ENCODE data around the gene DPF3. TPM values are rescaled to one million over a fixed set of nuclear protein-coding genes. Genes with fewer than 3 reads are reported as not detected.

DPF3 gene
- total RNA-seq, 1 donor from 2014 or later = 4.3 TPM

DNA sequence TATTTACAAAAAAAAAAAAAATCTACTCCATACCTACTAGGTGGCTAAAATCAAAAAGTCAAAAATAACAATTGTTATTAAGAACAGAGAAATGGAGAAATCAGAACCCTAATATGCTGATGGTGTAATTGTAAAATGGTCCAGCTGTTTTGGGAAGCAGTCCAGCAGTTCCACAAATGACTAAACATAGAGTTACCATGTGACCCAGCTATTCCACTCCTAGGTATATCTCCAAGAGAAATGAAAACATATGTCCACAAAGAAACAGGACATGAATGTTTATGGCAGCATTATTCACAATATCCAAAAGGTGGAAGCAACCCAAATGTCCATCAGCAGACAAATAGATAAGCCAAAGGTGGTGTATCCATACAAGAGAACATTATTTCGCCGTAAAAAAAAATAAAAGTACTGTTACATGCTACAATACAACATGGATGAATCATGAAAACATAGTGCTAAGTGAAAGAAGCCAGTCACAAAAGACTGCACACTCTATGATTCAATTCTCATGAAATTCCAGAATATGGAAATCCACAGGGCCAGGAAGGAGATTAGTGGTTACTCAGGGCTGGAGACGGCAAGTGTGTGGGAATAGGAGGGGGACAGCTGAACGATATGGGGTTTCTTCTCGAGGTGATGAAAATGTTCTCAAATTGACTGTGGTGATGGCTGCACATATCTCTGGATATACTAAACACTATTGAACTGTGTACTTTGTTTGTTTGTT, 9.1 kb upstream of the DPF3 start:
- H3K4me1 Mint-ChIP-seq (ENCODE audit: low read depth) = peaks cover 28% of the 10 kb centered on the region
- H3K4me3 Mint-ChIP-seq = no peak overlapping the region
- H3K9me3 Mint-ChIP-seq = no peaks in the 10 kb centered on the region
- no peaks in the 10 kb centered on the region for H3K36me3 Mint-ChIP-seq (ENCODE audit: low read depth)
- H3K27ac Mint-ChIP-seq = no peak overlapping the region
- DNase-seq (ENCODE audit: low spot score) = no peak
- H3K27me3 Mint-ChIP-seq (ENCODE audit: insufficient read depth) = peaks cover 12% of the 10 kb centered on the region
- intact Hi-C loops (cut with micrococcal nuclease) = no loop called here

DNA sequence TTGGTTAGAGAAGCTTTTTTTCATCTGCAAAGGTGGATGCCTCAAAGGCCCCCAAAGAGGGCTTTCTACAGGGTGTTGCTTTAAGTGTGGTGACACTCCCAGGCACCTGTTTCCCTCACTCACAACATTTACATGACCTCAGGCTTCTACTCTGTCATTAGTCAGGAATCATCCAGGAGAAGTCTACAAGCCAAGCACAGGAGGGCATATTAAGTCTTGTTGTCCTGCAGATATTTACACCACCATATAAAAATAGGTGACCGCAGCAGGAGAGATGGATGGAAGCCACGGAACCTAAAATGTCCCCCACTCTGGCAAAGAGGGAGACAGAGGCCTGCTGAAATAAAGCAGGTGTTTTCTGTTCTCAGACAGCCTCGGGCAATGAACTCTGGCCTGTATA, 7.5 kb upstream of the DPF3 start:
- H3K36me3 Mint-ChIP-seq (ENCODE audit: low read depth) = no peaks in the 10 kb centered on the region
- H3K27me3 Mint-ChIP-seq (ENCODE audit: insufficient read depth) = peaks cover 12% of the 10 kb centered on the region
- H3K9me3 Mint-ChIP-seq = no peaks in the 10 kb centered on the region
- no peak overlapping the region for H3K27ac Mint-ChIP-seq
- H3K4me3 Mint-ChIP-seq = no peak overlapping the region
- DNase-seq (ENCODE audit: low spot score) = no peak
- H3K4me1 Mint-ChIP-seq (ENCODE audit: low read depth) = peaks cover 15% of the 10 kb centered on the region
- intact Hi-C loops (cut with micrococcal nuclease) = no loop called here

DNA sequence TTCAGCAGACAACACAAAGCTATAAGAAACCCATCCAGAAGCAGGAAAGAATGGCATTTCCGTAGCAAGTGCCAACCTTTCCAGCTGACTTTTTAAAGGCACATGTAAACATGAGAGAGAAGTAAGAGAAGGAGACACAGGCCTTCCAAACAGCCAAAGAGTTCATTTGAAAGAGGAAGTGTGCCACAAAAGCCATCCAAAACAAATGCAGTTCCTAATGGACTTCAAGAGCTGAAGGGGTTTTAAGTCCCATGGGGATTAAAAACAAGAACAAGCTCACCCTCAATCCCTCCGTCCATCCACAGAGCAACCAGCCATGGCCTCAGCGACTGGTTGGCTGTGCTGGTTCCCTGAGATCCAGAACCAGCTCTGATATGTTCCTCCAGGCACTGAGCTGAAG, 4.5 kb upstream of the DPF3 start:
- Mint-ChIP-seq H3K27me3 (ENCODE audit: insufficient read depth) (peaks cover 27% of the 10 kb centered on the region), H3K9me3 (no peaks in the 10 kb centered on the region), H3K4me3 (no peak overlapping the region), H3K27ac (no peak overlapping the region), H3K36me3 (ENCODE audit: low read depth) (no peaks in the 10 kb centered on the region), H3K4me1 (ENCODE audit: low read depth) (peaks cover 20% of the 10 kb centered on the region)
- intact Hi-C loops (cut with micrococcal nuclease) = no loop called here
- no peak for DNase-seq (ENCODE audit: low spot score)

DNA sequence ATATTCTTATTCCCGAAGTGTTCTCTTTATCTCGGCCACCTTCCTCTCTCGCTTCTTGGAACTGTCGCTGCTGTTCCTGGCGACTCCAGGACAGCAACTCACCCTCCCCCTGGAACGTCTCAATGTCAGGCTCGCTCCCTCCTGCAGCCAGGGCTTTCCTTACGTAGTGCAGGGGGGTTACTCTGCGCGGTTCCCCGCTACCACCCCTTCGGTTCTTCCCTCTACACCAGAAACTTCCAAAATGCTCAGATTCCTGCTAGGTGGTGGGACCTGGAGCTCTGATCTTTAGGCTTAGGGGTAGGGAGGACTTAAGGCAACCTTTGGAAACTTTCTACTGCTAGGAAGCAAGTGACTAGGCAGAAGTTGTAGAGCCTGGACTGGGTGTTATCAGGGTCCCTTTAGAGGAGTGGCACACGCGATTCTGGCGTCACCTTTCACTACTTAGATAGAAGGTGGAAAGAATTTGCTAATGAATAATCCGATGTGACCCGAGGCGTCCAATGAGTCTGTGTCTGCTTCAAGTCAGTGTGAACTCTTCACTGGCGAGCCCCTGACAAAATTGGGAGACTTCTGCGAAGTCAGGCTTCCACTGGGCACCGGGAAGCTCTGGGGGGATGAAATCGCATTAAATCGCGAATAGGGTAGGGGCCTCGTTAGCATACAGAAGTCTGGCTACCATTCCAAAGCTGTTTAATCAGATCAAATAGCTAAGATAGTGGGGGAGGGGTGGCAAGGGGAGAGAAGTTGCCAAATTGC, 900 bp upstream of the DPF3 start:
- Mint-ChIP-seq H3K27ac (peak overlapping the region; percentile 45), H3K27me3 (ENCODE audit: insufficient read depth) (peaks cover 47% of the 10 kb centered on the region), H3K4me3 (peak overlapping the region; percentile 94), H3K4me1 (ENCODE audit: low read depth) (peaks cover 32% of the 10 kb centered on the region), H3K9me3 (no peaks in the 10 kb centered on the region), H3K36me3 (ENCODE audit: low read depth) (peaks cover 1% of the 10 kb centered on the region)
- DNase-seq (ENCODE audit: low spot score) = no peak
- intact Hi-C loops (cut with micrococcal nuclease) = loop anchor here (1.0 to 5.0 kb wide), 8 partner anchors 10 to 848 kb away; partner anchors contain the start of genes DCAF4 and RBM25

DNA sequence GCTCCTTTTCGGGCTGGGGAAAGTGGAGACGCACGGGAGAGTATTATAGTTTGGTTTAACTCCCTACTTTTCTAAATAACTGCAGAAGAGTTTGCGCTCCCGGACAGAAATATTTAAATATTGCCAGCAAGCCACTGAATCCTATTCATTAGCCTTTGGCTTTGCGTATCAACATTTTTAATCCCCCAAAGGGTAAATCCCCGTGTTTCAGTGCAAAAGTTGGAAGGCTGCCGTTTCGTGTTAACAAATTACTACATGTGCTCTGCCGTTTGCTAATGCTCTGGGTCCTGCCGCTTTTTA, 372 bp upstream of the DPF3 start:
- Mint-ChIP-seq H3K36me3 (ENCODE audit: low read depth) (peaks cover 1% of the 10 kb centered on the region), H3K4me1 (ENCODE audit: low read depth) (peaks cover 29% of the 10 kb centered on the region), H3K9me3 (no peaks in the 10 kb centered on the region), H3K27ac (peak overlapping the region; percentile 45), H3K27me3 (ENCODE audit: insufficient read depth) (peaks cover 50% of the 10 kb centered on the region), H3K4me3 (peak overlapping the region; percentile 94)
- intact Hi-C loops (cut with micrococcal nuclease) = loop anchor here (1.0 to 5.0 kb wide), 8 partner anchors 10 to 847 kb away; partner anchors contain the start of genes DCAF4 and RBM25
- DNase-seq (ENCODE audit: low spot score) = no peak

DNA sequence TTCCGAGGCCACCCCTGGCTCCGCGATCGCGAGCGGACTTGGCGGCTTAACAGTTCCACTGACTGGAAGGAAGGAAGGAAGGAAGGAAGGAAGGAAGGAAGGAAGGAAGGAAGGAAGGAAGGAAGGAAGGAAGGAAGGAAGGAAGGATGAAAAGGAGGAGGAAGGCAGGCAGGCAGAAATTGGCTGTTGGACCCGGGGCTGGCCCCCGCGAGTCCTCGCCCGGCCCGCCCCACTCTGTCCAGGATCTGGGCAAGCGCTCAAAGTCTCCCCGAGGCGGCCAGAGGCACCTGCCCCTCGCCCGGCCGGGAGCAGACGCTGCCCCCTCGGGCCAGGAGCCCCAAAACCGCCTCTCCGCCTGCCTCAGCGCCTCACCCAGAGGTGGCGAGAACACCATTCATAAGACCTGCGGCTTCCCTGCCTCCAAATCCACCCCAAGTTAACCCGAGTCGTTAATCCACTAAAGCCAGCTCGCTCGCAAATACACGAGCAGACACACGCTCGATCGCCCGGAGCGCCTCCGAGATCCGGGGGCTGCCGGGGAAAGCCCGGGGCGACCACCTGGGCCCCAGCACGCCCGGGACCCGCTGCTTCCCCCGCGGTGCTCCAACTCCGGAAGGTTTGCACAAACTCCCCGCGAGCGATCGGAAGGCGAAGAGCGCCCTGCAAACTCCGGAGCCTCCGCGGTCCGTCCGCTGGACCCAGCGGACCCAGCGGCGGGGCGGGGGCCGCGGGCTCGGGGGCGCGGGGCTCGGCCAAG, 844 bp downstream of the DPF3 start:
- H3K9me3 Mint-ChIP-seq = no peaks in the 10 kb centered on the region
- H3K27ac Mint-ChIP-seq = peak overlapping the region; percentile 78
- peak overlapping the region; percentile 95 for H3K4me3 Mint-ChIP-seq
- H3K36me3 Mint-ChIP-seq (ENCODE audit: low read depth) = peaks cover 1% of the 10 kb centered on the region
- peaks cover 29% of the 10 kb centered on the region for H3K4me1 Mint-ChIP-seq (ENCODE audit: low read depth)
- peaks cover 53% of the 10 kb centered on the region for H3K27me3 Mint-ChIP-seq (ENCODE audit: insufficient read depth)
- peak; percentile 13 for DNase-seq (ENCODE audit: low spot score)
- intact Hi-C loops (cut with micrococcal nuclease) = loop anchor here (5.0 kb wide), 2 partner anchors 181 to 846 kb away; no protein-coding TSS in a partner anchor

DNA sequence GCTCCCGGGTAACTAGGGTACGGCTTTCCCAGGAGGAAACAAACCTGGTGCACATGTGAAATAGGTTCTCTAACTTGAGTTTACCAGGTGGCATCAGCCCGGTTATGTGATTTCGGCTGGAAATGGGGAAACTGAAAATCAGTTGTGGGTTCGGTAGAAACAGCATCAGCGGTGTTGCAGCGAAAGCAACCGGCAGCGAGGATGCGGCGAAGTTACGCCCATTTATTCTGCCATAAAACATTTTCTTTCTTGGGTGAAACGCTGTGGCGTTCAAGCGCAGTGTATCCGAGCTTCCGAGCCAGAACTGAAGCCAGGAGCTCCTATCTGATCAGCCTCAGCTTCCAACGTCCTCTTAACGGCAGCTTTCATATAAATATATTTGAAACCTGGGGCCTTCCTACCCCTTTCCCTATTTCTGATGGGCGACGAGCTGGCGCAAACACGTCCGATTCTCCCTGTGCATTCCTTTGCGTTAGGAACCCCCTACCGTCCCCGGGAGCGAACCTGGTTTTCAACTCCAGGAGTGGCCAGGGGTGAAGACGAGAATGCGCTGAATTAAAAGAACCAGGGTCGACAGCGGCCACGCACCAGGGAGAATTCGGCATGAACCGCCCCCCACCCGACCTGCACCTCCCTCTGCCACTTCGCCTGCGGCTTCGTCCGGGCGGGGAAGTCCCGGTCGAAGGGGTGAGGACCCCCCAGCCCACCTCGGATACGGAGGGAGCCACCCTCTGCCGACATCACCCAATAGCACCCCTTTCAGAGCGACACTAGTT, 1.6 kb downstream of the DPF3 start:
- H3K4me3 Mint-ChIP-seq = peak overlapping the region; percentile 95
- no peaks in the 10 kb centered on the region for H3K9me3 Mint-ChIP-seq
- peaks cover 54% of the 10 kb centered on the region for H3K27me3 Mint-ChIP-seq (ENCODE audit: insufficient read depth)
- intact Hi-C loops (cut with micrococcal nuclease) = loop anchor here (5.0 kb wide), 2 partner anchors 180 to 845 kb away; no protein-coding TSS in a partner anchor
- peaks cover 29% of the 10 kb centered on the region for H3K4me1 Mint-ChIP-seq (ENCODE audit: low read depth)
- DNase-seq (ENCODE audit: low spot score) = peak; percentile 23
- peak overlapping the region; percentile 78 for H3K27ac Mint-ChIP-seq
- peaks cover 1% of the 10 kb centered on the region for H3K36me3 Mint-ChIP-seq (ENCODE audit: low read depth)

DNA sequence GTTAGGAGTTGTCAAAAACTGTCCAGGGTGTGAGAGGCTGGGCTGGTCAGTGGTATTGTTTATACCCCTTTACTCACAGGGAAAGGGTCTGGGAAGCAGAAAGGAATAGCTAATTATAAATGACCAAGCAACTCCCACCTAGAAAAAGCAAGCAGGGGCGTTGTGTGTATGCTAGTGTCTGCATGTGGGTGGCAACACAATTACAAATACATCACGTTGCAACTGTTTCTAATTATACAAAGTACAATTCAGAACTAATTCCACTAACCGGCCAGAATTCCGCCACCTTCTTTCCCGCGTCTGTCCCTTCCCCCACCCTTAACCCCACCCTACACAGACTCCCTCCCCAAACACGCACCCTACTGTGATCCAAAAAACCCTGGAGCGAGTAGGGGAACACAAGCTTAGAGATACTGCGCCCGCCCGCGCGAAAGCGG, 2.2 kb downstream of the DPF3 start:
- H3K9me3 Mint-ChIP-seq = no peaks in the 10 kb centered on the region
- no peak for DNase-seq (ENCODE audit: low spot score)
- H3K4me3 Mint-ChIP-seq = peak overlapping the region; percentile 95
- peaks cover 1% of the 10 kb centered on the region for H3K36me3 Mint-ChIP-seq (ENCODE audit: low read depth)
- H3K27me3 Mint-ChIP-seq (ENCODE audit: insufficient read depth) = peaks cover 48% of the 10 kb centered on the region
- H3K27ac Mint-ChIP-seq = no peak overlapping the region
- intact Hi-C loops (cut with micrococcal nuclease) = loop anchor here (5.0 kb wide), 2 partner anchors 179 to 844 kb away; no protein-coding TSS in a partner anchor
- peaks cover 29% of the 10 kb centered on the region for H3K4me1 Mint-ChIP-seq (ENCODE audit: low read depth)

DNA sequence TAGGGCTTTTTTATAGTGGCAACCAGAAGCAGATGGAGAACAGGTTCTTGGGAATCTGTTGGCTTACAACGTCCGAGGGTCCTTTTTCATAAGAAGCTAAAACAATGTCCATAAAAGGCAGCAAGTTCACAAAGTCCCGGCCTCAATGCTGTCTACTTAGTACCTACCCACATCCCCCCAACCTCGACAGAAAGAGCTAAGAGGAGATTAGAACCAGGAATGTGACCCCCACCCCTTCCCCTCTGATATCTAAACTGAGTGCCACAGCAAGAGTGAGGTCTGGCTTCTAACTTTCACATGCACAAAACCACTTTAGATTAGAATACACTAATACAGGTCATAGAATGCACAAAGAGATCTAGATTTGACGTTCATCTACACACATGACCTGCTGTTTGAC, 4.5 kb downstream of the DPF3 start:
- no peak overlapping the region for H3K4me3 Mint-ChIP-seq
- H3K27ac Mint-ChIP-seq = no peak overlapping the region
- peaks cover 32% of the 10 kb centered on the region for H3K27me3 Mint-ChIP-seq (ENCODE audit: insufficient read depth)
- peaks cover 4% of the 10 kb centered on the region for H3K9me3 Mint-ChIP-seq
- H3K36me3 Mint-ChIP-seq (ENCODE audit: low read depth) = peaks cover 6% of the 10 kb centered on the region
- DNase-seq (ENCODE audit: low spot score) = no peak
- intact Hi-C loops (cut with micrococcal nuclease) = no loop called here
- peaks cover 25% of the 10 kb centered on the region for H3K4me1 Mint-ChIP-seq (ENCODE audit: low read depth)

DNA sequence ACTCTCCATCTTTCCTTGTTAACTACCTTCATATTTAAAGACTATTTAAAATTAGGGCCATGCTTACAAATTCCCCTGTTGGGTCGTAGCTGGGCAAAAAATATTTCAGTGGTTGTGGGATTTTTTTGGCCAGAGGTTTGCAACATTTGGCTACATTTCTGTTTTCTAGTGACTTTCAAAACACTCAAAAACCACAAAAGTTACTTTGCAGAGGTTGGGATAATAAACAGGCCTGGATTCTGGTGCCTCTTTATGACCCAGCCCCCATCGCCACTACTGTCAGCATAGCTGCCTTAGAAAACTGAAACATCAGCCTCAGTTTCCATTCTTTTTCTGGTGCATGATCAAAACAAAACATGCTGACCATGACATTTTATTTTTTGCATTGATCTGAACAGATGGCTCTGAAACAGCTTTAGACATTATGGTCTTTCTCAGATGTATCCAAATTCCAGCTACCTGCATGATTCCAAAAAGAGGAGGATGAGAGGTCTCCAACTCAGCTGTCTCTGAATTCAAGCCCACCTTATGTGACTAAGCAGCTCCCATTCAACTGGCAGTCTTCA, 5.2 kb downstream of the DPF3 start:
- Mint-ChIP-seq H3K4me1 (ENCODE audit: low read depth) (peaks cover 25% of the 10 kb centered on the region), H3K4me3 (no peak overlapping the region), H3K9me3 (peaks cover 4% of the 10 kb centered on the region), H3K36me3 (ENCODE audit: low read depth) (peaks cover 8% of the 10 kb centered on the region), H3K27ac (no peak overlapping the region), H3K27me3 (ENCODE audit: insufficient read depth) (peaks cover 27% of the 10 kb centered on the region)
- intact Hi-C loops (cut with micrococcal nuclease) = no loop called here
- DNase-seq (ENCODE audit: low spot score) = no peak

DNA sequence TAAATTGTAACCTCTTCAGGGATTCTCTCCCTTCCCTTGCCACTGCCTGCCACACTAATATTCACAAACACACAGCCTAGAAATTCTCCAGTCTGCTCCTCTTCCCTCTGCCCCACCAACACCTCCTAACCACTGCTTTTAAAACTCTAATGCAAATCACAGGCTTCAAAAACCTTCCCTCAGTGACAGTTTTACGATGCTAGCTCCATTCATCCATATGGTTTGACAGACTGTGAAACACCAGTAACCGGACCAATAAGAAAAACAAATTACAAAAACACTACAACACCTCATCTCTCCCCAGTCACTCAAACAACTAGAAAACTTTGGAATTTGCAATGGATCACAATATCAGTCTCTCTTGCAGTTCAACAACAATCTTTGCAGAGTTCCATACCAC, 5.7 kb downstream of the DPF3 start:
- H3K27ac Mint-ChIP-seq = no peak overlapping the region
- H3K36me3 Mint-ChIP-seq (ENCODE audit: low read depth) = peaks cover 8% of the 10 kb centered on the region
- DNase-seq (ENCODE audit: low spot score) = no peak
- H3K4me3 Mint-ChIP-seq = no peak overlapping the region
- intact Hi-C loops (cut with micrococcal nuclease) = no loop called here
- H3K4me1 Mint-ChIP-seq (ENCODE audit: low read depth) = peaks cover 28% of the 10 kb centered on the region
- H3K27me3 Mint-ChIP-seq (ENCODE audit: insufficient read depth) = peaks cover 26% of the 10 kb centered on the region
- peaks cover 4% of the 10 kb centered on the region for H3K9me3 Mint-ChIP-seq

DNA sequence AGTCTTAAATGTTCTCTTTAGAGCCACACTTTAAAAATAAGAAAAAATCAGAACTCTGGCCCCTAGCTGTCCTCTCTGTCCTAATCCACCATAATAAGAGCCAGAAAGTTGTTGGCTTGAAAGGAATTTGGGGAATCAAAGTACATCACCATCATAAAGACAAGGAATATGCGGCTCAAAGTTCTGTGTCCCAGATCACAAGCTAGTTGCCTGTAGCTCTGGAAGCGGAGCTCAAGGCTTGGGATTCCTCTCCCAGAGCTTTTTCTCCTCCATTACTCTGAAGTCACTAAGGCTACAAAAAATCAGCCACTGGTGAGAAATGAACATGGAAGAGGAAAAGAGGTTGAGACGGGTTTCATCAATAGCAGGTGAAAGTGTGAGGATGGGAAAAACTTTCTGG, 6.4 kb downstream of the DPF3 start:
- Mint-ChIP-seq H3K4me3 (no peak overlapping the region), H3K9me3 (peaks cover 4% of the 10 kb centered on the region), H3K36me3 (ENCODE audit: low read depth) (peaks cover 8% of the 10 kb centered on the region), H3K27ac (no peak overlapping the region), H3K27me3 (ENCODE audit: insufficient read depth) (peaks cover 24% of the 10 kb centered on the region), H3K4me1 (ENCODE audit: low read depth) (peaks cover 31% of the 10 kb centered on the region)
- intact Hi-C loops (cut with micrococcal nuclease) = no loop called here
- DNase-seq (ENCODE audit: low spot score) = no peak

Measured in activated T-helper 1 cell treated with anti-CD3 and anti-CD28 coated beads, Interleukin-12 subunit alpha, Interleukin-12 subunit beta, Interleukin-2, Interleukin-4 antibody, amounts not matched to agents 30 ng/mL and 10 ng/mL and 1 ng/mL, durations not matched to agents 14 hours and 24 hours and 36 hours (primary cell).